Activated CD8-positive, alpha-beta memory T cell treated with anti-CD3 and anti-CD28 coated beads, Interleukin-2, amount 50 U/mL, for 48 hours (primary cell): Measurements from ENCODE around the gene SPECC1.
A peak's percentile ranks its signal among the peaks of the same experiment; 100 is the strongest.
"Not testable (repeated sequence)": the region's sequence is repeated elsewhere in the genome, so short reads cannot be mapped to it uniquely, and the experiment has no call there.

Source experiments
- DNase-seq: peaks from one replicate; pipeline ENCODE4 v3.0.0-alpha.2; 2020

SPECC1 gene

DNA sequence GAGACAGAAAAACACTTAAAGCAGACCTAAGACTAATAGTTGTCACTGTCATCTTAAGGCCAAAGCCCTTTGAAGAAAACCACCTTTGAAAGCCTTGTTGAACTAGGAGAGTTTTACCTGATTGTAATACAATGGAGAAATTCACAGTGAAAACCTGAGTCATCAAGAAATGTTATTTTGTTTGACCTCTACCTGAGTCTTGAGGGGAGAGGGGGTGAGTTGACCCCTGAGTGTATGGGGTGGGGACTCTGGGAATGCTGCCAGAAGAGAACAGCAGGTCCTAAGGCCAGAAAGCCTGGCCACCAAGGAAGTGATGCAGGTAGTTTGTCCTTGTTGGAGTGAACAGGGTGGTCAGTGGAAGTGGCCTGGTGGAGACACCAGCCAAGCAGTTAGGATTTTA lies 204.3 kb downstream of the SPECC1 start:
- DNase-seq = no peak

DNA sequence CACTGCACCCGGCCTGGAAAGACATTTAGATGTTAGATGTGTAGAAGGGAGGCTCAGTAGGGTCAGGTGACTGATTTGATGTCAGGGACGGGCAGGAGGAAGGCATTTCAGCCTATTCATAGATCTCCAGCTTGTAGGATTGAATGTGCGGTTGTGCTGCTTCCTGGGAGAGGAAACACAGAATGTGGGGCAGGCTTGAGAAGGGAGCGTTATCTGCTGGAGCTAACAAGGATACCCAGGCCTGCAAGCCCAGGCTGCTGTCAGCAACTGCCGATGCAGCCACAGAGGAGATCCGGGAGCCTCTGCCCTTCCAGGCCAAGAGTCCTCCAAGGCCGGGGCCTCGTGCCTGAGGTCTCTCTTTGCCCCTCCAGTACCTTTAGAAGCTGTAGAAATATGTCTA lies 205.6 kb downstream of the SPECC1 start:
- no peak for DNase-seq

DNA sequence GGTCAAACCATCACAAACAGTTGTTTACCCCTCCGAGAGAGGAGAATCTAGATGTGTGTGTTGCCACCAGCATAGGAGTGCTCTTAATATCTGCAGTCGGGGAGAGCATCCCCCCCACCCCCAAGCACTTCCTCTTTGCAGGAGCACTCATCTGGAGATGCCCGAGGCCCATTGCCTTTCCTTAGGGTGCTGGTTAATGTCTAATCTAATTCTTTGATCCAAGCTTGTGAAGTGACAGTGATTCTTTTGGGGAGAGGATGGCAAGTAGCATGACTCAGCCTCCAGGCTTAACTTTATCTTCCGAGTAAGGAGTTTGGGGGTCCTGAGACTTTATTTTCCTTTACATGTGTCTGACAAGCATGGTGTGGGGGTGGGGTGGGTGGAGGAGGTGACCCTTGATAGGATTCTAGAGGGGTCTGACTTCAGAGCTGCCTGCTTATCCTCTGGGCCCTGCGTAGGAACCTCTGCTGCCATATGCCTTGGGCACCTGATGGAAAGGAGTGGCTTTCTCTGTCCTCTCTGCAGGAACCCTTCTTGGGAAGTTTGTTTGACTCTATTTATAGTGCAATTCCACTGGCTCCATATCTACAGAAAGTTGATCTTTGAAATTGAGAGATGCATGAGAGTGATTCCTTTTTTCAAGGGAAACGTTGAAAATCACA lies 207.1 kb downstream of the SPECC1 start:
- no peak for DNase-seq

DNA sequence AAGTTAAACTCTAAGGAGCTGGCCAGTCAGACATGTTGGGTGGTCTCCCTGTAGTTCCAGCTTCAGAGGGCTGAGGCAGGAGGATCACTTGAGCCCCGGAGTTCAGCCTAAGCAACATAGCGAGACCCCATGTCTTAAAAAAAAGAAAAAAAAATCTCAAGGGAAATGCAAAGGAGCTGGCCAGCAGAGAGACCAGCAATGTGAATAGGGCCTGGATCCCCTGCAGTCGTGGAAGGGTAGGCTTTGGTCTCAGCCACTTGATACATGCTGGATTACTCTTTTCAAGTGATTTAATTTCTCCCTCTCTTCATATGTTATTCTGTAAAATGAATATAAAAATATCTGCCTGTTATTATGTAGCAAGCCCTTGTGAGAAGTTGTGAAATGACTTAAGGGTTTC lies 207.7 kb downstream of the SPECC1 start:
- no peak for DNase-seq

DNA sequence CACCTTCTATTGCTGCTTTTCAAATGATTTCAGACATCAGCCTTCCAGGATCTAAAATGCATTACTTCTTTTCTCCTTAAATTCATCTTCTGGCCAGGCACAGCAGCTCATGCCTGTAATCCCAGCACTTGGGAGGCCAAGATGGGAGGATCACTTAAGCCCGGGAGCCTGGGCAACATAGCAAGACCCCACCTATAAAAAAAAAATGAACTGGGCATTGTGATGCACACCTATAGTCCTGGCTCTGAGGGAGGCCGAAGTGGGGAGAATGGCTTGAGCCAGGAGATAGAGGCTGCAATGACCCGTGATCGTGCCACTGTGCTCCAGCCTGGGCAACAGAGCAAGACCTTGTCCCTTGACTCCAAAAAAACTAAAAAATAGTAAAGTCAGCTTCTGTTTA lies 208.5 kb downstream of the SPECC1 start:
- no peak for DNase-seq

DNA sequence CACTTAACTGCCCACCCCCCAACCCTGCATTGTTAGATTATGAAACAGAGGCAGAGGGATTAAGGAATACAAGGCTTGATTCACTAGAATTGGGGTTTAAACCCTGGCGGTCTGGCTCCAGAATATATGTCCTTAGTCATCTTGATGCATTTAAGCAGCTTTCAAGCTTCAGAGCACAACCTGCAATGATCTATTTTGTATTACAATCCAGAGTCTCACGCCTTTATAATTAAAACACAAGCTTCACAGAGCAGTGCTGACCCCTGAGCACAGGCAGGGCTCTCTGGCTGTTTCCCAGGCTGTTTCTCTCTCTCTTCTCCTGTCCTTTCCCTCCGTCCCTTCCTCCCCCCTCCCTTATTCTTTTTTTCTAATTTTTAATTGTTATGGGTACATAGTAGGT lies 209.1 kb downstream of the SPECC1 start:
- no peak for DNase-seq

DNA sequence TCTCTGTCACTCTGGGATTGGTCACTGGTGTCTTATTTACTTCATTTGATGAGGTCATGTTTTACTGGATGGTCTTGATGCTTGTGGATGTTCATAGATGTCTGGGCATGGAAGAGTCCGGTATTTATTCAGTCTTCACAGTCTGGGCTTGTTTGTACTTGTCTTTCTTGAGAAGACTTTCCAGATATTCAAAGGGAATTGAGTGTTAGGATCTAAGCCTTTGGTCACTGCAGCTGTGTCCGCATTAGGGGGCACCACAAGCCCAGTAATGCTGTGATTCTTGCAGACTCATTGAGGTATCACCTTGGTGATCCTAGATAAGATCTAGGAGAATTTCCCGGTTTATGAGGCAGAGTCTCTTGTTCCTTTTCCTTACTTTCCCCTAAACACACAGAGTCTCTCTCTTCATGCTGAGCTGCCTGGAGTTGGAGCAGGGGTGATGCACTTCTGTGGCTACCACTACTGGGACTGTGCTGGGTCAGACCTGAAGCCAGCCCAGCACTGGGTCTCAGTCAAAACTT lies 214.7 kb downstream of the SPECC1 start:
- no peak for DNase-seq

DNA sequence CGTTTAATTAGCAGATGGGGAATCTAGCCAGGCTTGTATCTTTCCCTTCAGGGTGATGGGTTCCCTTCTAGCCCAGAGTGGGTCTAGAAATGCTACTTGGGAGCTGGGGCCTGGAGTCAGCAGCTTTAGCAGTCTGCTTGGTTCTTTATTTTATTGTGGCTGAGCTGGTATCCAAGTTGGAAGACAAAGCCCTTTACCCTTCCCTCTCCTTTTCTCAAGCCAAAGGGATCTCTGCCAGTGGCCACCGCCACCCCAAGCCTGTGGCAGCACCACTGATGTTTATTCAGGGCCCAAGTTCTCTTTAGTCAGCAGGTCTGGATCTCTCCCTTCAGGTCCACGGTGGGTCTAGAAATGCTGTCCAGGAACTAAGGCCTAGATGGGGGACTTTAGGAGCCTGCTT lies 215.2 kb downstream of the SPECC1 start:
- no peak for DNase-seq

DNA sequence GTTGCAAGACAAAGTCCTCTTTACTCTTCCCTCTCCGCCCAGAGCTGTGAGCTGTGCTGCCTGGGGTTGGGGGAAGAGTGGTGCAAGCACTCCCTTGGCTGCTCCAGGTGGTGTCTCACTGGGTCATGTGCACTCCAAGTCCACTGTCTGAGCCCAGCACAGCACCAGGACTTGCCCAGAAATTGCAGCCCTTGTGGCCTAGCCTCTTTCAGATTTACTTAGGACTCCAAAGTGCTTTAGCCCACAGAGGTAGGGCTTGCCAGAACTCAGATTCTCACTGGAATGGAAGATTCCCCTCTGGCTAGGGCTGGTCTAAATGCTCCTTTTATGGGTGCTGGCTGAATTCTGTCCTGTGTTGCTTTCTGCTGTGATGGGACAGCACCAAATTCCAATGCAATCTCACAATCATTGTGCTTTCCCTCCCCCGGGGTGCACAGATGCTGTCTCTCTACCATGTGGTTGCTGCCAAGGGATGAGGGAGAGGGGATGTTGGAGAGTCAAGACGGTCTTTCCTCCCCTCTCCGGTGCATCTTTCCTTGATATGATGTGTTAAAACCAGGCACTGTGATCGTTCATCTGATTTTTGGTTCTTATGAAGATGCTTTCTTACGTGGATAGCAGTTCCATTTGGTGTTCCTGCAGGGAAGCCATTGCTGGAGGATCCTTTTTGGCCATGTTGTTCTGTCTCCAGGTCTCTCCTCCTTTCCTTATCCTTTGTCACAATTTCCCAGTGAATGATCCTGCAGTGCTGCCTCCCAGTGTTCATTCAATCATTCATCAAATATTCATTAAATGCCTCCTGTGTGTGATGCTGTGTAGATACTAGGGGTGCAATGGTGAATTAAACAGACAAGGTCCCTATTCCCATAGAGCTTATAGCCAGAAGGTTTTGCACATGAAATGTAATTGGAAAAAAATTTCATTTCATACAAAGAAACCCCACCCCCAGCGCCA lies 216.3 kb downstream of the SPECC1 start:
- no peak for DNase-seq

DNA sequence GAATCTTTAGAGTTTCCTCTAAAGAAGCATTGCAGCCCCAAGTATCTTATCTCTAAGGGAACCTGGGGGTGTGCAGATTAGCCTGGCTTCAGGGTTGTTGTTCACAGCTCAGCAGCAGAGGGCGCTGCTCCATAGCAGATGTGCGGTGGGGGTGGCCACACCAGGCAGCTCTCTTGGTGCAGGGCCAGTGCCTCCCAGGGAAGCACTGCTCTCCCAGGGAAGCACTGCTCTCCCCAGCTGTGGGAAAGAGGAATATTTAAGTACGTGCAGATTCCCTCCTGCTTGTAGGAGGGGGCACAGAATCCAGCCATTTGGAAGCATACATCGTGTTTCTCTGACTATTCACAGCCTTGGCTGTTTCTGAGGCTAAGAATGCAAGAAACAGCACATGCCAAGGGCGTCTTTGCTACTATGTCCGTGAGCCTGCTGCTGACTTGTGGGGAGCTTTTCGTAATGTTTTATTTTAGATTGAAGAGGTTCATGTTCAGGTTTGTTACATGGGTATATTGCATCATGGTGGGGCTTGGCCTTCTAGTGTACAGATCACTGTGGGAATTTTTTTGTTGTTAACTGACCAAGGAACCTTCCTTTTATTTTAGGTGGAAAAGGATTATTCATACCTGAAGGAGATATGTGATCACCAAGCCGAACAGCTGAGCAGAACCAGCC lies 217.8 kb downstream of the SPECC1 start:
- DNase-seq = peak; percentile 89

DNA sequence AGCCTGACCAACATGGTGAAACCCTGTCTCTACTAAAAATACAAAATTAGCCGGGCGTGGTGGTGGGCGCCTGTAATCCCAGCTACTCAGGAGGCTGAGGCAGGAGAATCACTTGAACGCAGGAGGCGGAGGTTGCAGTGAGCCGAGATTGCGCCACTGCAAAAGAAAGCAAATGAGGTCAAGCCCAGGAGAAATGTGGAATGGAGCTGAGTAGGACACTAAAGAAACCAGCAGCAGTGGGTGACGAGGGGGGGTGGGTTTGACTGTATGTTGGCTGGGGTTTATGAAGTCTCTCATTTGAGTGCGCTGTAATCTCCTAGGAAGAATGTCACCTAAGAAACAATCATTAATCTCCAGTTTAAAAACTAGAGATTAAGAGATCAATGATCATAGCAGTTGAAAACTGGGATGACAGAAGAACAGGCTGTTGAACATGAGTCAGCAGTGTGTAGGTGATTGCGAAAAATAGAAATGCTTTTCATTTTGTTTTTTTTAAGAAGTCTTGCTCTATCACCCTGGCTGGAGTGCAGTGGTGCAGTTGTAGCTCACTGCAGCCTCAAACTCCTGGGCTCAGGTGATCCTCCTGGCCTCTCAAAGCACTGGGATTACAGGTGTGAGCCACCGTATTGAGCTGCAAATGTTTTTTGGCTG lies 218.7 kb downstream of the SPECC1 start:
- DNase-seq = not testable (repeated sequence)

DNA sequence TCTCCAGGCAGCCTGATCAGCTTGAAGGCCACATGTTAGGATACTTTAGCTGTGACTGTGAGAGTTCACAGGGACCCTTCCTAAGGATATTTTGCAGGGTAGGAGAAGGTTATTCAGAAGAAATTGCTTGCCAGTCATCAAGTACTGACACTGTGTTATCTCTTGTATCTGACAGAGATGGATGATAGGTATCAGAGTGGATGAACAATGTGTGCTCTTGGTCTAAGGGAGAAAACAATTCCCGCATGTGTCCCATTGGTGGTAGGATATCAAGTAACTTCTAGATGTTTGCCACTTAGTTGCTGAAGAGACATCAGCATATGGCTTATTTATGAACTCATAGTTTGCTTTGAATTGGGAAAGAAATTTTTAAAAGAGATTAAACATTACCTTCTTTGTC lies 219.3 kb downstream of the SPECC1 start:
- DNase-seq = no peak

DNA sequence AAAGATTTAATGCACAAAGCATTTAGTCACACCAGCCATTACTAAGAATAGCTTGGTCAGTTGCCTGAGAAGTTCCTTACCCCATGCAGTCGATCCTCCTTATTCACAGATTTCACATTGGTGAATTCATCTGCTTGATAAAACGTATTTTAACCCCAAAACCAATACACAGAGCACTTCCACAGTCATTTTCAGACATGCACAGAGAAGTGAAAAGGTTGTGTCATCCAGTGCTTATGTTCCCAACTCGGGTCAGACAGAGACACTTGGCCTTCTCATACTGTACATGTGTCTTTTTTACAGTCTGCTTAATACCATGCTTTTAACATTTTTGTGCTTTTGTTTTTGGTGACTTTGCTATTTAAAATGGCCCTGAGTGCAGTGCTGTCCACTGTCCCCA lies 219.7 kb downstream of the SPECC1 start:
- DNase-seq = no peak

DNA sequence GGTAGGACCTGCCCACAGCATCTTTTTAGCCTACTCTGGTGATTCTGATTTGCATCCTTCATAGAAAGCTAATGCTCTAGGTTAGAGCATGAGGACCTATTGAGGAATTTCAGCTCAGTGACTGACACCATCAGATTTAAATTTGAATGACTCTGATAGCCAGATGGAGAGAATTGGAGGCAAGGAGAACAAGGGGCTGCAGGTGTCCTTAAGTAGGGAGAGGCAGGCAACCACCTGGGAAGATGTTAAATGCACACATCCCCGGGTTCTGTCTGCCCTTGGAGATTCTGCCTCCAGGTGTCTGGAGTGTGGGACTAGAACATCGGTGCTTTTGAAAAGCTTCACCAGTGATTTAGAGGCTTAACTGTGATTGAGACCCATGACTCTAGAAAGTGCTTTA lies 221.8 kb downstream of the SPECC1 start:
- no peak for DNase-seq

DNA sequence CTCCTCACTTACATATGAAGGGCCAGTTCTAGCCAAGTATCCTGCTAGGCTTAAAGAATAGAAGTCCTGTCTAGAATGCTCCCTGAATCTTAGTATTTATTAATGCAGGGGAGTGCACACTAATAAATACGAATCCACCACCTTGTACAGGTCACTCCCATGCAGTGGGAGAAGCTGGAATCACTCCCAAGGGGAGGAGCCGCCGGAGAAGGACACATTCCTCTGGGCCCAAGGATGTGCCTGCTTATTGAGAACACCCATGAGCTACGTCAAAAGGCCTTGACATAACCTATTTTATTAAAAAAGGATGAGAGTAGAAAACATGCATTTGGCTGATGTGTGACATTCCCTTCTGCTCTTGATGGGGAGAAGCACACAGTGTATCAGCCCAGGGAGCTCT lies 223.5 kb downstream of the SPECC1 start:
- no peak for DNase-seq

DNA sequence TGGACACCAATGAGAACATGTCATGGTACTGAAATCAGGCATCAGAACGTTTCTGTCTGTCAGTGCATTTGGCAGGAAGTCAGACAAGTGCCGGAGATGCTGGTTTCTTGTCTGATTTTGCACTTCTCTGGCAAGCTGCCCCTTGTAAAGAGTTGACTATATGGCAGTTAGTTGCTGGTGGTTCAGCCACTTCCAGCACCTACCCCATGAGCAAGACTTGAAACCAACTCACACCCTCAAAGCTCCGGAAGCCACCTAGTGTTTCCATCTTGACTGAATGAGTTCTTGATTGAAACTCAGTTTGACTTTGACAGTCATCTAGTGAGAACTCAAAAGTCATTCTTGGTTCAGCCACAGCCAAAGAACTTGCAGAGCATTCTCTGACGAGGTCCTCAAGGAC lies 225.1 kb downstream of the SPECC1 start:
- peak; percentile 69 for DNase-seq

DNA sequence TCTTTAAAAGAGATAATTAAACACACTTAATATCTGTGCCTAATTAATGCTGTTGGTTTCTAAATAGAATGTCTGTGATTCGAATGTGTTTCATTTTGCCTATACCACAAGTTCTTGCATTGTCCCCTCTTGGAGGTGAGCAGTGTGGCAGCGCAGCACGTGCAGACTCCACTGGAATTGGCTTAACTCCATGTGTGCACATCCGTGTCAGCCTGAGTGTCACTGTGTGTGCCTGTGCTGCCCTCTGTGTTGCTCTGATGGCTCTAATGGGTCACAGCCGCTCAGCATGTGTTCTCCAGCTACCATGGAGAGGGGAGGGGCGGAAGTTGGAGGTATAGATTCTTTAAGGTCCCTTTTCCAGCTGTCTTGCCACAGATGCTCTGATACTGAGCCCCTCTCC lies 226.6 kb downstream of the SPECC1 start:
- DNase-seq = no peak

DNA sequence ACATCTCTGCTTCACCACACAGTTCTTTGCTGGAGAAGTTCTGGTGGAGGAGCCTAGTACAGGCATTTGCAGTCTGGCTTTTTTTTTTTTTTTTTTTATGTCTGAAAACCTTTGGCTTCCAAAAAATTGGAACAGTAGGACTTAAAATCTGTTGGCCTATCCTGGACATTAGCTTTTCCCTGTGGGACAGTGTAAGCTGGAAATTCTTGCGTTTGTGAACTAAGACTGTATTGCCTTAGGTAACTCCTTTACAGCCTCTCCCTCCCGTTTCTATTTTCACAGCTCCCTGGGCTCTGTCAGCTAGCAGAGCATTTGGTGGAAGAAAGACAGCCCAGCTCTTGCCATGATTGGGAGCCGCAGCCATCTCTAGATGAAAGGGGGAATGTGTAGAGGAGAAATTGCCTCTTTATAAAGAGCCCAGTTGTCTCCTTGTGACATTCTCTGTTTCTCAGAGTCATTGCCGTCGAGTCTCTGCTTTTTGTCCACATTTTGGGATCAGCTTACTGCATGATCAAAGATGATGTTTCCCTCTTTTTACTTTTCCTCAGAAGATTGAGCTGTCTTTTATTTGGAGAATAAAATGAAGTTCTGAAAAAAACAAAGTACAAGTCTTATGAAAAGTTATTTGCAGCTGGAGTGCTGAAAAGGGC lies 227.5 kb downstream of the SPECC1 start:
- DNase-seq = no peak

DNA sequence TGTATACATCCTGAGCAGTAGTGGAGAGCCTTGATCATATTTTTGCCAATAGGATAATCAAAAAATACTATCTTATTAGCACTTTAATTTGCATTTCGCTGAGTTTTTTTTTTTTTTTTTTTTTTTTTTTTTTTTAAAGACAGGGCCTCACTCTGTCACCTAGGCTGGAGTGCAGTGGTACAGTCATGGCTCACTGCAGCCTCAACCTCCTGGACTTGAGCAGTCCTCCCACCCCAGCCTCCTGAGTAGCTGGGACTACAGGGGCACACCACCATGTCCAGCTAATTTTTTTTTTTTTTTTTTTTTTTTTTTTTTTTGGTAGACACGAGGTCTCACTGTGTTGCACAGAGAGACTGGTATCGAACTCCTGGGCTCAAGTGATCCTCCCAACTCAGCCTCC lies 230.6 kb downstream of the SPECC1 start:
- not testable (repeated sequence) for DNase-seq

DNA sequence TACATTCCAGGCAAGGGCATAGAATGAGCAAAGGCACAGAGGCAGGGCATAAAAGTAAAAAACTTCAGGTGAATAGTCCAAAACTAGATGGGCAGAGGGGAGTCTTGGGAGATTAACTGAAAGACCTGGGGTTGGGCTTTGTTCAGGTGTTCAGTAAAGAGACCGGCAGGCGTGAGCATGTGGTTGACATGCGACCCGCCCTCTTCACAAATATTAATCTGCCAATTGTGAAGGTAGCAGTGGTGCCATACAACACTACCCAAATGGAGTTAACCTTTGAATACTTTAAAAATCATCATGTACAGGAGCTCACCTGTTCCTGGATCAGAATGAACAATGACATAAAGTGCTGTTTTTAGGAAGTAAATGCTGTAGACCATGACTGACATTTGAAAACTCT lies 232.7 kb downstream of the SPECC1 start:
- DNase-seq = no peak

DNA sequence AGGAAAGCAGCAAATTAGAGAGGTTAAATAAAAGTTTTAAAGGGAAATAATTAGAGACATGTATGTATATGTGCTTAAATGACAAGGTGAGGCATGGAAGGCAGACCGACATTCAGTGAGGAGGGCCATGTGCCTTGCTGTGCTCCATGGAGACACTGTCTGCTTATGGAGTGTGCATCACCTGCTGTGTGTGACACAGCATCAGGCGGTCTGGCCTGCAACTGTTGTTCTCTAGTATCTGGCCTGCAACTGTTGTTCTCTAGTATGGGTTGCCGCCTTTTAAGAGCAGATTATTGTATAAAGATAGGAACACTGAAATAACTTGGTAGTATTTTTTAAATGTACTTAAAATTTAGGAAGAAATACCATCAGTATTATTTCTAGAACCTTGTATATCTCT lies 233.1 kb downstream of the SPECC1 start:
- DNase-seq = no peak

DNA sequence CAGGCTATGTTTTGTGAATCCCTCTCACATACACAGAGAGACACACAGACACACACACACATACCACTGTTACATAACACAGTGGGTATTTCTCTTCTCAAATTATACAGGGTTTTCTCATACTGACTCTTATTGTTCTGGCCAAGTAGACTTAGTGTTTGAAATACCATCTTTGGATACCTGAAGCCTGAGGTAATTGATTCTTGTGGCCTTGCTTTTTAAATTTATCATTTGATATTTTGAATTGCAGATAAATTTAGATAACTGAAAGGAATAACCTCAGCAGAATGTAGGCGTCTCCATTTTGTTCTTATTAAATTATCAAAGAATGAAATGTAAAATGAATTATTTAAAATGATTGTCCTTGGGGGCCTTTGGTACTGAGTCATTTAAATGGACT lies 234.4 kb downstream of the SPECC1 start:
- DNase-seq = no peak

DNA sequence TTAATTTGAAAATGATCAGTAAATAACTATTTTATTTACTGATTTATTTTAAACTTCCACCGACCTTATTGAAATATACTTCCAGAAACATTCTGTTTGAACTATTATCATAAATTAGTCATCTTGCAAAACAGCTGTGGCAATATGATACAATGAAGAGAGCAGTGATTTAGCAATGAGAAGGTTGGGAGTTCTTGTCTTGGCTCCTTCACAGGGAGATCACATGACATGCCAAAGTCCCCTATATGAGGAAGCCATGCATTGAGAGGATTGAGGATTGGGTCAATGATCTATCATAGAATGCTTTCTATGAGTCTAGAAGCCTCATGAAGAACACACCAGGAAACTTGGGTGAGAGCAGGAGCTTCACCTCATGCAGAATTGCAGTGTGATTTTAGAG lies 235.5 kb downstream of the SPECC1 start:
- no peak for DNase-seq
